HG03196 (cell line): Measurements from ENCODE around the gene CLEC6A.
"Not testable (repeated sequence)": the region's sequence is repeated elsewhere in the genome, so short reads cannot be mapped to it uniquely, and the experiment has no call there.

Source experiments
- ATAC-seq: cut with Tn5 transposase; IDR thresholded peaks from one replicate; pipeline ENCODE4 v1.9.1; 2021; ENCODE audit not compliant: unreplicated experiment

The CLEC6A gene

DNA sequence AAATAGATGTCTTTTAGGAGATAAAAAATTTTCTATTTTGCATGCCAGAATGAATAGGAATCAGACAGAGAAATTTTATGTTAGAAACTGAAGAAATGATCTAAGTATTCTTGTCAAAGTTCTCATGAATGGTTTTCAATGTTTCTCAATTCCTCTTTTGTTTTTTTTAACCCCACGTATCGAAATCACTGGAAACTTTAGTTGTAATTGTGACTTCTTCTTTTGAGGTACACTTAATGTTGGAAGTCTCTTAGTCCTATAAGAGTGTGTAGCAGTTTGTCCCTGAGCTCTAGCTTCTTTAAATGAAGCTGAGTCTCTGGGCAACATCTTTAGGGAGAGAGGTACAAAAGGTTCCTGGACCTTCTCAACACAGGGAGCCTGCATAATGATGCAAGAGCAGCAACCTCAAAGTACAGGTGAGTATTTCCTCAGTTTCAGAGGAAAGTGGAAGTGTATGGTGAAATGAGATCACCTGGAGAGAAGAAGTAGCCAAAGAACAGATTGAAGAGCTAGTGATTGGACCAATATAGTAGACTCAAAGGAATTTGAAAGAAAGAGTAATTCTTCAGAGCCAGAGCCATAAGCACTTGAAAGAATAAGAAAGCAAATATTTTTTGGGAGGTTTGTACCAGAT lies at the start of gene CLEC6A:
Gene CLEC6A (plus strand): TSS at position 236 of the 634 bp plus-strand sequence. CDS start 150 bp downstream, at position 386.
- ATAC-seq: no peak

DNA sequence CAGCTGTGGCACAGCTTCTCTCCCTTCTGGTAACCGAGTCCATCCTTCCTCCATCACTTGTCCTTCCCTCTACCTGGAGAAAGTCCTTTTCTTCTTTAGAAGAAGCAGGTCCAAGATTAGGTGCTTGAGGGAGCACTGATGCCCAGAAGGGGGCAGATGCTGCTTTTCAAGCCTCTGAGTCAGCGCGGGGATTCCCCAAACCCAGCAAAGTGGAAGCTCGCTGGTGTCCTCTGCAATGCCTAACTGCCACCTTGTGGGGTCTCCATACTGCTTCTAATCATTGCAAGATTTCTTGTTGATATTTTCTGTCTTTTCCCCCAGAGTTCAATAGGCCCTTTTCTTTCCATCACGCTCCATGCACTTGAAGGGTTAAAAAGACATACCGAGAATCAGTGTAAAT lies 36.2 kb upstream of the CLEC6A start:
- not testable (repeated sequence) for ATAC-seq

- ATAC-seq: no peak
Measured at GRCh38 chr12:8420506-8420905, 35.3 kb upstream of the CLEC6A start.

- ATAC-seq: not testable (repeated sequence)
Measured at GRCh38 chr12:8444536-8445278, 11.1 kb upstream of the CLEC6A start.

DNA sequence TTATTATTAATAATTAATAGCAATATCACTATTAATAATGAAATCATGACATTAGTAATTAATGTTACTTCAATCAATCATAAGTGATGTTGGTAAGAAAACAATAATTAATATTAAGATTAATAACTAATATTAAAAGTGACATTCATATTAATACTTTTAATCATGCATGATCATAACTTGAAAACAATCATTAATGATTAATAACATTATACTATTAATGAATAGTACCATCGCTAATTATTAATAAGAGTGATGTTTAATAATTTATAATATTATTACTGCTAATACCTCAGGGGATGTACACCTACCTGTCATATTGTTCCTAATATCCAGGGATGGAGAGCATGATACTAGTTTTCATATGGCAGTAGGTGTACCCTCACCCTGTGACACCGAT lies 10.0 kb upstream of the CLEC6A start:
- no peak for ATAC-seq

- ATAC-seq: no peak
Measured at GRCh38 chr12:8446642-8447547, 8.9 kb upstream of the CLEC6A start.

GRCh38 chr12:8449355-8449859 lies 6.4 kb upstream of the CLEC6A start:
- no peak for ATAC-seq

DNA sequence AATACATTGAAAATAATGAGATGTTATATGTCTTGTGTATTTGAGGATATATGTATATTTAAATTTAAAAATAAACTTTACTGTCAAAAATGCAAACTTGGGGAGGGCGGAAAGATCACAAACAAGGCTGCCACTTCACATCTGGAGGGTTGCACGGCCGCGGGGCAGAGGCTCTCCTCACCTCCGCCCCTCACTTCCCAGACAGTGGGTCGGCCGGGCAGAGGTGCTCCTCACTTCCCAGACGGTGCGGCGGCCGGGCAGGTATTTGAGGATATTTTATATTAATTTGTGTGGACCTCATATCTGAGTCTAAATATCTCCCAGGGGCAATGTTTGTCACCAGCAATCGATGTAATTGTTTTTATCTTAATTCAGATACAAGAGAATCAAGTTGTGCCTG lies 3.7 kb upstream of the CLEC6A start:
- no peak for ATAC-seq

- no peak for ATAC-seq
Measured at GRCh38 chr12:8453021-8453513, 2.7 kb upstream of the CLEC6A start.

DNA sequence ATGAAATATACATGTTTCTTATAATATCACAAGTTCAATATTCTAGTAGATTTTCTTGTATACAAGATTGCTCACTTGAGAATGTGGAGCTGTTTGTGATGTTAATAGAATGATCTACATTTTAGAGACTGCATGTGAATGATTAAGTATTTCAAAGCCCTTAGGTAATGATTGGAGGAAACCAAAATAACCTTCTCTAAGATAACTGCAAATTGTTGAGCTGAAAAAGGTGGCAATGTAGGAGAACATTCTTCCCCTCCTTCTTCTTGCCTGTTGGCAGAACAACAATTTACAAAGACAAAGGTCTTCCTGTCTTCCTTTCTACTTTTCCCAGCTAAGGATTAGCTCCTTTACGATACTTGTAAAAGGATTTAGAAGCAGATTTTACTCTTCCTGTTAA lies 2.0 kb upstream of the CLEC6A start:
- ATAC-seq: no peak

GRCh38 chr12:8455271-8455670 lies 491 bp upstream of the CLEC6A start:
- ATAC-seq: no peak

DNA sequence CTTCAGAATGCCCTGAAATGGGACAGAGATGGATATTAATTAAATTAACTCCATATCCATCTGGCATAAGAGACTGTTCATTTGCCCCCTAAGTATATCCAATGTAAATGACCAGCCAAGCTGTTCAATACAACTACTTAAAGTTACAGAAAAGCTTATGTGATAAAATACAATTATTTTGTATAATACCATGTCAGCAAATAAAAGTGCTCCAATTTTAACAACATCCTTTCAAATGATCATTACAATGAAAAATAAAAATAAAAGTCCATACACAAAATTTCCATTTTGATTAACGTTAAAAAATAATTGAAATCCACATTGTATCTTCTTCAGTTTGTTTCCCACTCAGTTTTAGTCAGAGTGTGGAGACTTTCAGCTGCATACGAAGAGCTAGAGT lies 5.7 kb downstream of the CLEC6A start:
- ATAC-seq: no peak

GRCh38 chr12:8465301-8465996 lies 9.7 kb downstream of the CLEC6A start:
- no peak for ATAC-seq

- ATAC-seq: no peak
Measured at GRCh38 chr12:8466241-8466640, 10.5 kb downstream of the CLEC6A start.

DNA sequence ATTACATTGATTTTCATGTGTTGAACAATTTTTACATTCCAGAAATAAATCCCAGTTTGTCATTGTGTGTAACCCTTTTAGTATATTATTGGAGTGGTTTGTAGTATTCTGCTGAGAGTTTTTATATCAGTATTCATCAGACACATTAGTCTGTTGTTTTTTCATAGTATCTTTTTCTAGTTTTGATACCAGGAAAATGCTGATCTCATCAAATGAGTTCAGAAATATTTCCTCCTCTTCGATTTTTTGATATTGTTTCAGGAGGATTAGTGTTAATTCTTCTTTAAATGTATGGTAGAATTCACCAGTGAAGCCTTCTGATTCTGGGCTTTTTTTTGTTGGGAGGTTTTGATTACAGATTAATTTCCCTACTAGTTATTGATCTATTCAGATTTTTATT lies 15.3 kb downstream of the CLEC6A start:
- ATAC-seq: no peak

DNA sequence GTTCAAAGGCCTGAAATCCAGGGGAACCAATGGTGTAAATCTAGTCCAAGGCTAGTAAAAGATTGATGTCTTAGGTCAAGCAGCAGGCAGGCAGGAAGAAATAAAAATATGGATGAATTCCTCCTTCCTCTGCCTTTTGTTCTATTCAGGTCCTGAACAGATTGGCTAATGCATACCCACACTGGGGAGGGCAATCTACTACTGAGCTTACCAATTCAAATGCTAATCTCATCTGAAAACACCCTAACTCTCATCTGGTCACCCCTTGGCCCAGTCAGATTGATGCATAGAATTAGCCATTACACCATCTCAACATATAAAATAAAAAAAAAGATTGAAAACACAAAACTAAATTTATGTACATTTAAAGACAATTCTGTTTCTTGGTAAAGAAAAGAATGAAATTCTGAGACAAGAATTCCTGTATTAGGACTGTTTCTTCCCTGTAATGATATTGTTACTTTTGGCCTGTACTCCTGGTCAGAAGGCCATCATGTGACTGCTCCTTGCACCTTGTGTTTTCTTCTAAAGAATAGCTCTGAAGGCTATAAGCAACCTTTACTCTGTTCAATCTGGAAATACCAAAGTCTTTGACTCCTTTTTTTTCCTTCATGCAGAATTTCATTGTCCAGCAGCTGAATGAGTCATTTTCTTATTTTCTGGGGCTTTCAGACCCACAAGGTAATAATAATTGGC lies 19.9 kb downstream of the CLEC6A start:
- ATAC-seq: no peak

GRCh38 chr12:8482571-8483061 lies 26.9 kb downstream of the CLEC6A start:
- no peak for ATAC-seq

DNA sequence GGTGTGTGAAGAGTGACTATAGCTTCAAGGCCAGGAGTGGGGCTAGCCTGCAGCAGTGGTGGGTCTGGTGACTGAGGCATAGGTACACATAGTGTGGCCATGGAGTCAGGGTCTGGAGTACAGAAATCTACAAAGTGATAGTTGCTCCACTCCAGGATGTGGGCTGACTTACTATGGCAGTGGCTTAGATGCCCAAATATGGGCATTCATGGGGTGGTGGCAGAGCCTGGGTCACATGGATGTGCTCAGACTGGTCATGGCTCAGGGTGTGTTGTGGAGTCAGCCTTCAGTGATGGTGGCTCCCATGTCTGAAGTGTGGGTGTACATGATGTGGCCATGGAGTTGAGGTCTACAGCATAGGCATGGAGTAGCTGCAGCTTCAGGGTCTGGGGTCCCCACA lies 27.3 kb downstream of the CLEC6A start:
- ATAC-seq: no peak

DNA sequence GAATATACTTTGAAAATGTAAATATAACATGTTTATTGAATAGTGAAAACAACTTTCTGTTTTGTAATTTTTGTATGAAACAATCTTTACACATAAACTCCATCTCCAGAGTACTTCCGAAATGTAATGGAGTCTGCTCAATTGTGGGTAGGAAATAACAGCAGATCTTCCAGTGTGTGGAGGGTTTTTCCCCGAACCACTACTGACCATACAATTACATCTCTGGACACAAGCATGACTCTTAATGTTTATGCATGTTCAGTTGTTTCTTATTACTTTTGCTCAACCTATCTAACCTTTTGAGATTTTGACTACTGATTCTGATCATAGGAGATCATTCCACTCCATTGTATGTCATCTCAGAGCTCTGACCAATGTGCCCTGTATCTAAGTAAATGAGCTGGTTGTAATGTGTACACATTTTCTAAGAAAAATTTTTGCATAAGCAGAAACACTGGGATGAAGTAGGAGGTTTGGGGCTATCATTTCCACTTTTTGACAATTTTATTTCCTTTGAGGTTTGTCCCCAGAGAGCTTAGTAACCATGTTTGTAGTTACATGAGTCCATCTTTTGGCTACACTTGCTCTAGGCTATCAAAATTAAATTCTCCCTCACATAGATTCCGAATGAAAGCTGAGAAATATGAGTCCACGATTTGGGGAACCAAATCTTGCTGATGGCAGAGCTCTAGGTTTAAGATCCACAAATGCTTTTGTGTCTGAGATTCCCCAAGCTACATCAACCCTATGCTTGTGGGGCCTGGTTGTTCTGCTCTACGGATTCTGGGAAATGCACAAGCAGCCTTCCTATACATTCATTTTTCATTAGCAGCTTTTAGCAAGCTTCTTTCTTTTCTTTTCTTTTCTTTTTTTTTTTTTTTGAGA lies 36.1 kb downstream of the CLEC6A start:
- ATAC-seq: no peak
